H1 (cell line): ENCODE results near the gene NUP50. TPM values are rescaled to one million over a fixed set of nuclear protein-coding genes. Genes with fewer than 3 reads are reported as not detected.

Source experiments
- CHD2 ChIP-seq: IDR thresholded peaks from 2 replicates; pipeline ENCODE4 v1.6.1; 2012; ENCODE audit warnings: low read length, improper control_type of control experiment
- CTBP2 ChIP-seq: IDR thresholded peaks from 2 replicates; pipeline ENCODE4 v1.7.0; 2011; ENCODE audit warnings: borderline replicate concordance, mild to moderate bottlenecking, moderate library complexity, mixed read lengths, low read length; ENCODE audit not compliant: insufficient read depth, insufficient read length
- polyA plus RNA-seq, 7 experiments: library from polyadenylated mRNA; depleted of rRNA in 3 of 7; stranded (reverse) in 5 of 7; unstranded in 2 of 7; fragments of >200 nt in 5 of 7; fragments of 200-250 nt in 2 of 7; gene quantifications; 1 replicate in 5 of 7; 2 replicates in 1 of 7; 4 replicates in 1 of 7; pipeline versions ENCODE4 v1.2.1 to v1.2.3, GENCODE V29; 2011 to 2013; ENCODE audit warnings: missing spikeins in 2 of 7, mixed read lengths in 2 of 7
- total RNA-seq: library from RNA; stranded (reverse); fragmentation: NEBNext Ultra II Directional; extraction: Animal tissue kit (Norgen Biotek cat#: 25700); gene quantifications from 2 replicates; pipeline ENCODE4 v1.2.1, GENCODE V29; 2021
- TF ChIP-seq, protein P1 (sequence below): IDR thresholded peaks from 2 replicates; pipeline ENCODE4 v1.6.1; 2012; ENCODE audit warnings: low read length, inconsistent platforms
- TF ChIP-seq, protein P2 (sequence below), 3 experiments: IDR thresholded peaks; 1 replicate in 2 of 3; 2 replicates in 1 of 3; pipeline versions ENCODE4 v1.5.1 to v1.6.1; 2011; ENCODE audit warnings: low read length in 3 of 3, mild to moderate bottlenecking in 3 of 3, inconsistent platforms in 2 of 3, low read depth in 1 of 3, moderate library complexity in 1 of 3; ENCODE audit not compliant: insufficient read depth in 1 of 3; ENCODE audit errors: control extremely low read depth in 1 of 3

The NUP50 gene
- total and polyA plus RNA-seq, 2 of the 8 experiments (the other 6 are each of a cell fraction or from before 2014, with no cell fraction given), result 20.0 to 112 TPM

- TF ChIP-seq, protein P1, sequence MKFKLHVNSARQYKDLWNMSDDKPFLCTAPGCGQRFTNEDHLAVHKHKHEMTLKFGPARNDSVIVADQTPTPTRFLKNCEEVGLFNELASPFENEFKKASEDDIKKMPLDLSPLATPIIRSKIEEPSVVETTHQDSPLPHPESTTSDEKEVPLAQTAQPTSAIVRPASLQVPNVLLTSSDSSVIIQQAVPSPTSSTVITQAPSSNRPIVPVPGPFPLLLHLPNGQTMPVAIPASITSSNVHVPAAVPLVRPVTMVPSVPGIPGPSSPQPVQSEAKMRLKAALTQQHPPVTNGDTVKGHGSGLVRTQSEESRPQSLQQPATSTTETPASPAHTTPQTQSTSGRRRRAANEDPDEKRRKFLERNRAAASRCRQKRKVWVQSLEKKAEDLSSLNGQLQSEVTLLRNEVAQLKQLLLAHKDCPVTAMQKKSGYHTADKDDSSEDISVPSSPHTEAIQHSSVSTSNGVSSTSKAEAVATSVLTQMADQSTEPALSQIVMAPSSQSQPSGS, result no peak
- TF ChIP-seq CTBP2, result no peak
- TF ChIP-seq, protein P2, sequence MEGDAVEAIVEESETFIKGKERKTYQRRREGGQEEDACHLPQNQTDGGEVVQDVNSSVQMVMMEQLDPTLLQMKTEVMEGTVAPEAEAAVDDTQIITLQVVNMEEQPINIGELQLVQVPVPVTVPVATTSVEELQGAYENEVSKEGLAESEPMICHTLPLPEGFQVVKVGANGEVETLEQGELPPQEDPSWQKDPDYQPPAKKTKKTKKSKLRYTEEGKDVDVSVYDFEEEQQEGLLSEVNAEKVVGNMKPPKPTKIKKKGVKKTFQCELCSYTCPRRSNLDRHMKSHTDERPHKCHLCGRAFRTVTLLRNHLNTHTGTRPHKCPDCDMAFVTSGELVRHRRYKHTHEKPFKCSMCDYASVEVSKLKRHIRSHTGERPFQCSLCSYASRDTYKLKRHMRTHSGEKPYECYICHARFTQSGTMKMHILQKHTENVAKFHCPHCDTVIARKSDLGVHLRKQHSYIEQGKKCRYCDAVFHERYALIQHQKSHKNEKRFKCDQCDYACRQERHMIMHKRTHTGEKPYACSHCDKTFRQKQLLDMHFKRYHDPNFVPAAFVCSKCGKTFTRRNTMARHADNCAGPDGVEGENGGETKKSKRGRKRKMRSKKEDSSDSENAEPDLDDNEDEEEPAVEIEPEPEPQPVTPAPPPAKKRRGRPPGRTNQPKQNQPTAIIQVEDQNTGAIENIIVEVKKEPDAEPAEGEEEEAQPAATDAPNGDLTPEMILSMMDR (IDR thresholded peaks at IDR 0.05; ENCODE audit: control extremely low read depth in 1 of 3, insufficient read depth in 1 of 3, low read depth in 1 of 3, low read length in 3 of 3), result peak; percentile 75 to 85 (median 76)
- TF ChIP-seq CHD2, result peak; percentile 10; the same call in 1 of the 2 replicates
Observed at GRCh38 chr22:45208993-45209838, 45.5 kb downstream of the NUP50 start (continued).
